Measurements from ENCODE around the gene SACS. TPM values are rescaled to one million over a fixed set of nuclear protein-coding genes. Genes with fewer than 3 reads are reported as not detected.
A peak's percentile ranks its signal among the peaks of the same experiment; 100 is the strongest.

SACS gene
- total RNA-seq, 1 donor from 2014 or later: 75.4 TPM

GRCh38 chr13:23472189-23472588 lies 38.7 kb upstream of the SACS start:
- peaks cover 69% of the 10 kb centered on the region for H3K4me1 Mint-ChIP-seq
- H3K36me3 Mint-ChIP-seq (ENCODE audit: low read depth): peaks cover 5% of the 10 kb centered on the region
- no peaks in the 10 kb centered on the region for H3K27me3 Mint-ChIP-seq (ENCODE audit: low read depth)
- H3K27ac Mint-ChIP-seq (ENCODE audit: unreplicated experiment): no peak overlapping the region
- H3K4me3 Mint-ChIP-seq: peak overlapping the region; percentile 77
- no peak for TF ChIP-seq CTCF (conservative IDR thresholded peaks at IDR 0.05)
- no peak for DNase-seq (ENCODE audit: low read depth, low spot score)
- H3K9me3 Mint-ChIP-seq: no peaks in the 10 kb centered on the region

GRCh38 chr13:23470790-23471614 lies 37.5 kb upstream of the SACS start:
- H3K36me3 Mint-ChIP-seq (ENCODE audit: low read depth): no peaks in the 10 kb centered on the region
- H3K27me3 Mint-ChIP-seq (ENCODE audit: low read depth): no peaks in the 10 kb centered on the region
- no peak for TF ChIP-seq CTCF (conservative IDR thresholded peaks at IDR 0.05)
- peak overlapping the region; percentile 77 for H3K4me3 Mint-ChIP-seq
- no peak for DNase-seq (ENCODE audit: low read depth, low spot score)
- no peaks in the 10 kb centered on the region for H3K9me3 Mint-ChIP-seq
- H3K4me1 Mint-ChIP-seq: peaks cover 66% of the 10 kb centered on the region
- H3K27ac Mint-ChIP-seq (ENCODE audit: unreplicated experiment): peak overlapping the region; percentile 93

GRCh38 chr13:23469951-23470421 lies 36.5 kb upstream of the SACS start:
- peak overlapping the region; percentile 56 for H3K4me3 Mint-ChIP-seq
- no peak for DNase-seq (ENCODE audit: low read depth, low spot score)
- no peak for TF ChIP-seq CTCF (conservative IDR thresholded peaks at IDR 0.05)
- peaks cover 67% of the 10 kb centered on the region for H3K4me1 Mint-ChIP-seq
- H3K27ac Mint-ChIP-seq (ENCODE audit: unreplicated experiment): peak overlapping the region; percentile 93
- H3K27me3 Mint-ChIP-seq (ENCODE audit: low read depth): no peaks in the 10 kb centered on the region
- H3K9me3 Mint-ChIP-seq: peaks cover 3% of the 10 kb centered on the region
- H3K36me3 Mint-ChIP-seq (ENCODE audit: low read depth): no peaks in the 10 kb centered on the region

- peak overlapping the region; percentile 33 for H3K4me3 Mint-ChIP-seq
- no peak for DNase-seq (ENCODE audit: low read depth, low spot score)
- H3K27me3 Mint-ChIP-seq (ENCODE audit: low read depth): no peaks in the 10 kb centered on the region
- no peak for TF ChIP-seq CTCF (conservative IDR thresholded peaks at IDR 0.05)
- no peaks in the 10 kb centered on the region for H3K36me3 Mint-ChIP-seq (ENCODE audit: low read depth)
- peaks cover 64% of the 10 kb centered on the region for H3K4me1 Mint-ChIP-seq
- H3K27ac Mint-ChIP-seq (ENCODE audit: unreplicated experiment): no peak overlapping the region
- H3K9me3 Mint-ChIP-seq: peaks cover 5% of the 10 kb centered on the region
Measured at GRCh38 chr13:23468811-23469210, 35.3 kb upstream of the SACS start.

- TF ChIP-seq CTCF (conservative IDR thresholded peaks at IDR 0.05): no peak
- no peaks in the 10 kb centered on the region for H3K27me3 Mint-ChIP-seq (ENCODE audit: low read depth)
- no peak overlapping the region for H3K27ac Mint-ChIP-seq (ENCODE audit: unreplicated experiment)
- DNase-seq (ENCODE audit: low read depth, low spot score): no peak
- no peaks in the 10 kb centered on the region for H3K36me3 Mint-ChIP-seq (ENCODE audit: low read depth)
- peak overlapping the region; percentile 7 for H3K4me3 Mint-ChIP-seq
- H3K9me3 Mint-ChIP-seq: peaks cover 5% of the 10 kb centered on the region
- peaks cover 62% of the 10 kb centered on the region for H3K4me1 Mint-ChIP-seq
Measured at GRCh38 chr13:23467932-23468278, 34.4 kb upstream of the SACS start.

Measured in neural crest cell (in vitro differentiated cells).